HUES48 (cell line): ENCODE measurements around the gene GATA5.

ENCODE experiments used
- H3K27ac ChIP-seq: one replicate; pipeline ENCODE4 v1.7.0; 2013; ENCODE audit warnings: low read depth, low read length, inconsistent platforms
- H3K27me3 ChIP-seq: 2 replicates; pipeline ENCODE4 v1.6.1; 2013; ENCODE audit warnings: mild to moderate bottlenecking, low read length; ENCODE audit not compliant: control insufficient read depth, insufficient read depth
- H3K36me3 ChIP-seq: 2 replicates; pipeline ENCODE4 v1.6.1; 2013; ENCODE audit warnings: low read length; ENCODE audit not compliant: control insufficient read depth, insufficient read depth
- H3K4me1 ChIP-seq: 2 replicates; pipeline ENCODE4 v1.6.1; 2013; ENCODE audit warnings: mild to moderate bottlenecking, low read length; ENCODE audit not compliant: control insufficient read depth, insufficient read depth
- H3K4me3 ChIP-seq: 2 replicates; pipeline ENCODE4 v1.5.1; 2013; ENCODE audit warnings: mild to moderate bottlenecking, low read depth, low read length
- H3K9ac ChIP-seq: 2 replicates; pipeline ENCODE4 v1.6.1; 2013; ENCODE audit warnings: mild to moderate bottlenecking, low read depth, low read length, moderate library complexity
- H3K9me3 ChIP-seq: 2 replicates; pipeline ENCODE4 v1.6.1; 2013; ENCODE audit warnings: low read length; ENCODE audit not compliant: control insufficient read depth, insufficient read depth

The GATA5 gene

GRCh38 chr20:62515280-62515679 is 39.5 kb upstream of the GATA5 start:
- Histone ChIP-seq H3K27ac (no peak overlapping the region), H3K27me3 (no peaks in the 10 kb centered on the region), H3K9ac (no peak overlapping the region), H3K4me1 (no peaks in the 10 kb centered on the region), H3K9me3 (no peaks in the 10 kb centered on the region), H3K36me3 (no peaks in the 10 kb centered on the region), H3K4me3 (no peak overlapping the region)

DNA sequence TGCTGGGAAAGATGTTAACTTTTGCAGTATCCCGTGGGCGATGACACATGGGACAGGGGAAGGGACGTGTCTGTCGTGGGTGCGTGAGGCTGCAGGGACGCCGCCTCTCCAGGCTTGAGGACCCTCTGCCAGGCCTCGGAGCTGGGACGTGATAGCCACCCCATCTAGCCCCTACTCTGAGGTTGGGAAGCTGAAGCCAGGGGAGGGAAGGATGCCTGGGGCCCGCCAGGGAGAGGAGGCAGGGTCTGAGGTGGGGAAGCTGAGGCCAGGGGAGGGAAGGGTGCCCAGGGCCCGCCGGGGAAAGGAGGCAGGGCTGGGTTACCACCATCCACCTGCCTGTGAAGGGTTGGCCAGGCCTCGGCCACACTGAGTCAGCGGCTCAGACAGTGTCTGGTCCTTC is 38.2 kb upstream of the GATA5 start:
- H3K27me3 ChIP-seq = no peaks in the 10 kb centered on the region
- no peaks in the 10 kb centered on the region for H3K4me1 ChIP-seq
- H3K4me3 ChIP-seq = no peak overlapping the region
- H3K36me3 ChIP-seq = no peaks in the 10 kb centered on the region
- H3K9ac ChIP-seq = no peak overlapping the region
- H3K27ac ChIP-seq = no peak overlapping the region
- H3K9me3 ChIP-seq = no peaks in the 10 kb centered on the region

DNA sequence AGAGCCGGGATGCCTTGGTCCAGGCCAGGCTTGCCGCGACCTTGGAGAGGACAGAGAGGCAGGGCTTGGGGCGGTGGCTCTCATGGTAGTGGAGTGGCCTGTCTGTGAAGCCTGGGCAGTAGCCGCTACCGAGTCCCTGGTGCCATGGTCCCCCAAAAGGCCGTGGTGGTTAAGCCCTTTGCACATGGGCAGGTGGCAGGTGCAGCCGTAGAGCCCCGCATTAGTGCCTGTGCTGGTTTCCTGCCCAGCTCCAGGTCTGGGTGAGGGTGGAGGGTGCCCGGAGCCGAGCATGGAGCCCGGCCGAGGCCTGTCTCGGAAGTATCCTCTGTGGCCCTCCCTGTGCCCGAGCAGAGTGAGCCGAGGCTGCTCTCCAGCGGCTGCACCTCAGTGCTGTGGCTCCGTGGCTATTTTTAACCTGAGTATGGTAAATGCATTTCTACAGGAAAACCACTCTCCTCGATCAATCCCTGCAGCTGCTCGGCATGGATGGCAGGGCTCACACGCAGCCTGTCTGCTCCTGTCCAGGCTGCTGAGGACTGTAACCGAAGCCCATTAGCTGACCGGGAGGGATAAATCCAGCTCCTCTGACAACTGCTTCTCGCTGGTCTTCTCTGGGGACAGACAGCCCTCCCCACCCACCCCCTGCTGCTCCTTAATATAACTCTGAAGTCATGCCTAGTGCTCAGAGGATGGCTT is 36.3 kb upstream of the GATA5 start:
- Histone ChIP-seq H3K4me1 (no peaks in the 10 kb centered on the region), H3K27me3 (no peaks in the 10 kb centered on the region), H3K27ac (no peak overlapping the region), H3K9me3 (no peaks in the 10 kb centered on the region), H3K4me3 (no peak overlapping the region), H3K36me3 (no peaks in the 10 kb centered on the region), H3K9ac (no peak overlapping the region)

GRCh38 chr20:62511300-62511914 is 35.6 kb upstream of the GATA5 start:
- H3K4me1 ChIP-seq = no peaks in the 10 kb centered on the region
- no peaks in the 10 kb centered on the region for H3K27me3 ChIP-seq
- no peaks in the 10 kb centered on the region for H3K36me3 ChIP-seq
- no peaks in the 10 kb centered on the region for H3K9me3 ChIP-seq
- H3K27ac ChIP-seq = no peak overlapping the region
- H3K4me3 ChIP-seq = no peak overlapping the region
- no peak overlapping the region for H3K9ac ChIP-seq

GRCh38 chr20:62508641-62509051 is 32.9 kb upstream of the GATA5 start:
- H3K9me3 ChIP-seq = no peaks in the 10 kb centered on the region
- no peaks in the 10 kb centered on the region for H3K4me1 ChIP-seq
- H3K9ac ChIP-seq = no peak overlapping the region
- no peak overlapping the region for H3K27ac ChIP-seq
- no peaks in the 10 kb centered on the region for H3K36me3 ChIP-seq
- no peak overlapping the region for H3K4me3 ChIP-seq
- no peaks in the 10 kb centered on the region for H3K27me3 ChIP-seq

- Histone ChIP-seq H3K4me1 (no peaks in the 10 kb centered on the region), H3K27me3 (no peaks in the 10 kb centered on the region), H3K27ac (no peak overlapping the region), H3K9ac (no peak overlapping the region), H3K36me3 (no peaks in the 10 kb centered on the region), H3K9me3 (no peaks in the 10 kb centered on the region), H3K4me3 (no peak overlapping the region)
Measured at GRCh38 chr20:62507991-62508640, 32.3 kb upstream of the GATA5 start.

DNA sequence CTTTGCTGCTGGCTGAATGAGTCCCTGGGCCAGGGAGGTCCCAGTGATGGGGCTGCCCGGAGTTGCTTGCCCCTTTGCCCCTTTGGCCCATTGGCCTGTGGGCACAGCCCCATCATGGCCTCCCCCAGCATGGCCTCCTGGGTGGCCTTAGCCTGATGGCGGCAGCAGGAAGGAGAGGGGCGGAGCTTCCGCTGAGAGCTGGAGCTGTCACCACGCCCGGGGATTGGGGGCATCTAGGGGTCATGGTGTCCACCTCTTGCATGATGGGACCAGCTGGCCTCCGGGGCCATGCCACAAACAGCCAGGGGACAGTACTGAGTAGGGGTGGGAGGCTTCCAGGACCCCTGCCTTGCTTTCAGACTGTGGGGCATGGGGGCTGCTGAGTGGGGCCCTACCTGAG is 31.5 kb upstream of the GATA5 start:
- Histone ChIP-seq H3K9ac (no peak overlapping the region), H3K27ac (no peak overlapping the region), H3K9me3 (no peaks in the 10 kb centered on the region), H3K27me3 (no peaks in the 10 kb centered on the region), H3K4me3 (no peak overlapping the region), H3K4me1 (no peaks in the 10 kb centered on the region), H3K36me3 (no peaks in the 10 kb centered on the region)

DNA sequence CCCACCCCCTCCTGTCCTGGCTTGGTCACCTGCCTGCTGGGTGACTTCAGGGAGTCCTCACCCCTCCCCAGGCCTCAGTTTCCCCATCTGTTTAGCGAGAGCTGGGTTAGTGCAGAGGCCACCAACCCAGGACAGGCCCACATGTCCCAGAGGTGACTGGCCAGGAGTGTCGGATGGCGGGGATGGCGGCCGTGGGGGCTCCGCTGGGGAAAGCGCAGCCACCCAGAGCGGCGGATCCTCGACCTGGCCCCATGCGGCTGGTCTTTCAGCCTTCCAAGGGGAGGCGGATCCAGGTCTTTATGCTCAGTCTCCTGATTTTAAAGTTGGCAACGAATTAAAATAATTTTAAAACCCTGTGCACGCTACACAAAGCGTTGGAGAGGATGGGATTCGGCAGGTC is 31.0 kb upstream of the GATA5 start:
- no peaks in the 10 kb centered on the region for H3K9me3 ChIP-seq
- H3K27ac ChIP-seq = no peak overlapping the region
- no peaks in the 10 kb centered on the region for H3K36me3 ChIP-seq
- no peak overlapping the region for H3K9ac ChIP-seq
- no peak overlapping the region for H3K4me3 ChIP-seq
- no peaks in the 10 kb centered on the region for H3K4me1 ChIP-seq
- H3K27me3 ChIP-seq = no peaks in the 10 kb centered on the region

DNA sequence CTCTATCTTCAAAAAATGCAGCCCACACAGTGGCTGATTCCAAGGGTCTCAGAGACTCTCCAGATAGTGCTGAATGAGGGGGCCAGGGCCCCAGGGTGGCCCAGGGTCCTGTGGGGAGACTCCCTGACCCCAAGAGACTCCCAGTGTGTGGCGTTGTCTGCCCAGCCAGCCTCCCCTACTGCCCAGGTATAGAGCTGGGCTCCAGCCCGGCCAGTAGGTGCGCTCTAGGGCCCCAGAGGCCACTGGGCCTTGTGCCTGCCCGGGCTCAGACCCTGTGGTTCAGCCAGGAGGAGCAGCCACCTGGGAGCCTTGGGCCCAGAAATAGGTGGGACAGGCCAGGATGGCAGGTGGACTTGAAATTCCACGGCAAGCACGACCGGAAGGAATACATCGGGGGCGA is 30.3 kb upstream of the GATA5 start:
- no peak overlapping the region for H3K9ac ChIP-seq
- H3K27me3 ChIP-seq = no peaks in the 10 kb centered on the region
- no peak overlapping the region for H3K4me3 ChIP-seq
- no peak overlapping the region for H3K27ac ChIP-seq
- no peaks in the 10 kb centered on the region for H3K9me3 ChIP-seq
- H3K4me1 ChIP-seq = no peaks in the 10 kb centered on the region
- no peaks in the 10 kb centered on the region for H3K36me3 ChIP-seq

GRCh38 chr20:62505337-62506045 is 29.7 kb upstream of the GATA5 start:
- no peak overlapping the region for H3K27ac ChIP-seq
- H3K4me3 ChIP-seq = no peak overlapping the region
- H3K9me3 ChIP-seq = no peaks in the 10 kb centered on the region
- no peaks in the 10 kb centered on the region for H3K27me3 ChIP-seq
- no peaks in the 10 kb centered on the region for H3K4me1 ChIP-seq
- H3K9ac ChIP-seq = no peak overlapping the region
- no peaks in the 10 kb centered on the region for H3K36me3 ChIP-seq

DNA sequence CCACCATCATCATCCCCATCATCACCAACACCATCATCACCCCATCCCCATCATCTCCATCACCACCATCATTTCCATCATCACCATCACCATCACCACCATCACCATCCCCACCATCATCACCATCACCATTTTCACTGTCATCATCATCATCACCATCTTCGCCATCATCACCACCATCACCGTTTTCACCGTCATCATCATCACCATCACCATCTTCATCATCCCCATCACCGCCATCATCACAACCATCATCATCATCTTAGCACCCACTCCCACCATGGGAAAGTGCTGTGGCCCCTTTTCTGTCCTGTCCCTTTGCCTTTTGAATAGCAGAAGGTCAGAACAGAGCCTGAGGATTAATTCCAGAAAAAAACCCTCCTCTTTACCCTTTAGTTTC is 28.5 kb upstream of the GATA5 start:
- H3K27ac ChIP-seq = no peak overlapping the region
- no peak overlapping the region for H3K9ac ChIP-seq
- no peaks in the 10 kb centered on the region for H3K36me3 ChIP-seq
- H3K9me3 ChIP-seq = no peaks in the 10 kb centered on the region
- no peaks in the 10 kb centered on the region for H3K27me3 ChIP-seq
- no peak overlapping the region for H3K4me3 ChIP-seq
- no peaks in the 10 kb centered on the region for H3K4me1 ChIP-seq
